ENCODE results near the gene ZNF362.

The ZNF362 gene

DNA sequence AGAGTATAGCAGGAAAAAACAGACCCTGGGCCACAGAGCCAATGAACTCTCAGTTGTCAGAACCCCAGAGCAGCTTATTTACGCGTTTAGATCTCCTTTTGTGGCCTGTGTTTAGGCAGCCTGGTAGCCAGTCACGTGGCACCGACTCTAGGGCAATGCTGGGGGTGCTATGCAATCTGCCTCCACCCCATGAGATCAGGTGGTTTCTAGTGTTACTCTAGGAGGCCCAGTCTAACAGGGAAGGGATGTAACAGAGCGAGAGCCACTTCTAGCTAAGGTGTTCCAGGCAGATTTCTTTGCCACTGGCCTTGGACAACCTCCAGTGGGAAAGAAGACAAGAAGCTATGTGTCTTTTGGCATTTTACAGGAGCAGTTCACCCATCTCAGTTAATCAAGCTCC lies 76.6 kb downstream of the ZNF362 start:
- H3K4me1 ChIP-seq (ENCODE audit: control insufficient read depth, insufficient read depth, low read length) = no peaks in the 10 kb centered on the region
- H3K36me3 ChIP-seq (ENCODE audit: control insufficient read depth in 2 of 2, insufficient read depth in 1 of 2, low read length in 2 of 2) = peaks cover 9 to 73% of the 10 kb centered on the region in 2 experiments
- no peak overlapping the region for H3K27ac ChIP-seq (ENCODE audit: extremely low read depth, low read depth, low read length)
- ChIA-PET POLR2A (no interaction called here), CTCF (no interaction called here)
- H3K9me3 ChIP-seq (ENCODE audit: control insufficient read depth, insufficient read depth, low read depth, low read length) = no peaks in the 10 kb centered on the region
- TF ChIP-seq HOXC10 (CRISPR knock-in tag; IDR thresholded peaks at IDR 0.05) (no peak), ZNF544 (tag by site-specific recombination; IDR thresholded peaks at IDR 0.05) (no peak), ZNF660 (tag by site-specific recombination; IDR thresholded peaks at IDR 0.05) (no peak)
- TF ChIP-seq, protein P1, sequence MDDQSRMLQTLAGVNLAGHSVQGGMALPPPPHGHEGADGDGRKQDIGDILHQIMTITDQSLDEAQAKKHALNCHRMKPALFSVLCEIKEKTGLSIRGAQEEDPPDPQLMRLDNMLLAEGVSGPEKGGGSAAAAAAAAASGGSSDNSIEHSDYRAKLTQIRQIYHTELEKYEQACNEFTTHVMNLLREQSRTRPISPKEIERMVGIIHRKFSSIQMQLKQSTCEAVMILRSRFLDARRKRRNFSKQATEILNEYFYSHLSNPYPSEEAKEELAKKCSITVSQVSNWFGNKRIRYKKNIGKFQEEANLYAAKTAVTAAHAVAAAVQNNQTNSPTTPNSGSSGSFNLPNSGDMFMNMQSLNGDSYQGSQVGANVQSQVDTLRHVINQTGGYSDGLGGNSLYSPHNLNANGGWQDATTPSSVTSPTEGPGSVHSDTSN (CRISPR knock-in tag; IDR thresholded peaks at IDR 0.05) = no peak
- no peak overlapping the region for H3K4me3 ChIP-seq (ENCODE audit: low read depth, low read length)

DNA sequence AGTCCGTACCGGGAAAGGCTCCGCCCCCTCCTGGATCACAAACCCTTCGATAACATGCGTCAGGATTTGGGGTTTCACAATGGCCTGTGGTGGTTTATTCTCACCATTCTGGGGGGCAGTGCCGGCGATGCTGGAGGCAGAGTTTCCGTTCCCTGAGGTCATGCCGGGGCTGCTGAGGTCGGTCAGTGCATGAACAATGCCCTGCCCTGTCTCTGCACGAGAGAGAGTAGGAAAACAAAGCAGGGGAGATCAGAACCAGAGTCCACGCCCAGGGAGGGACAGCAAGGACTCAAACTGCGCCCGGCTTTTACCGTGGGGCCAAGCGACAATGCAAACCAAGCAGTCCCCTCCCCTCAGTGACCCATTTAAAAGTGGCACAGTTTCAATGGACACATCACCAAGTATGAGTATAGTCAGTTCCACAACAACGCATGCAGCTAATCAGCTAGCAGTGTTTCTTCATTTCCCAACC lies 77.8 kb downstream of the ZNF362 start:
- Histone ChIP-seq H3K36me3 (ENCODE audit: control insufficient read depth in 2 of 2, insufficient read depth in 1 of 2, low read length in 2 of 2) (peaks cover 0 to 61% of the 10 kb centered on the region in 2 experiments; a peak in 1 of 3 replicates), H3K9me3 (ENCODE audit: control insufficient read depth, insufficient read depth, low read depth, low read length) (no peaks in the 10 kb centered on the region), H3K27ac (ENCODE audit: extremely low read depth, low read depth, low read length) (no peak overlapping the region), H3K4me3 (ENCODE audit: low read depth, low read length) (no peak overlapping the region), H3K4me1 (ENCODE audit: control insufficient read depth, insufficient read depth, low read length) (peaks cover 6% of the 10 kb centered on the region)
- ChIA-PET CTCF (interaction anchor here (0.7 to 1.1 kb wide), 2 partner anchors 21 to 39 kb away, joined by 3 to 5 read pairs; no protein-coding TSS in a partner anchor), POLR2A (no interaction called here)
- TF ChIP-seq, protein P2, sequence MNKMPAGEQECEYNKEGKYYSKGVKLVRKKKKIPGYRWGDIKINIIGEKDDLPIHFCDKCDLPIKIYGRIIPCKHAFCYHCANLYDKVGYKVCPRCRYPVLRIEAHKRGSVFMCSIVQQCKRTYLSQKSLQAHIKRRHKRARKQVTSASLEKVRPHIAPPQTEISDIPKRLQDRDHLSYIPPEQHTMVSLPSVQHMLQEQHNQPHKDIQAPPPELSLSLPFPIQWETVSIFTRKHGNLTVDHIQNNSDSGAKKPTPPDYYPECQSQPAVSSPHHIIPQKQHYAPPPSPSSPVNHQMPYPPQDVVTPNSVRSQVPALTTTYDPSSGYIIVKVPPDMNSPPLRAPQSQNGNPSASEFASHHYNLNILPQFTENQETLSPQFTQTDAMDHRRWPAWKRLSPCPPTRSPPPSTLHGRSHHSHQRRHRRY (tag by site-specific recombination; IDR thresholded peaks at IDR 0.05) = no peak
- TF ChIP-seq, protein P3, sequence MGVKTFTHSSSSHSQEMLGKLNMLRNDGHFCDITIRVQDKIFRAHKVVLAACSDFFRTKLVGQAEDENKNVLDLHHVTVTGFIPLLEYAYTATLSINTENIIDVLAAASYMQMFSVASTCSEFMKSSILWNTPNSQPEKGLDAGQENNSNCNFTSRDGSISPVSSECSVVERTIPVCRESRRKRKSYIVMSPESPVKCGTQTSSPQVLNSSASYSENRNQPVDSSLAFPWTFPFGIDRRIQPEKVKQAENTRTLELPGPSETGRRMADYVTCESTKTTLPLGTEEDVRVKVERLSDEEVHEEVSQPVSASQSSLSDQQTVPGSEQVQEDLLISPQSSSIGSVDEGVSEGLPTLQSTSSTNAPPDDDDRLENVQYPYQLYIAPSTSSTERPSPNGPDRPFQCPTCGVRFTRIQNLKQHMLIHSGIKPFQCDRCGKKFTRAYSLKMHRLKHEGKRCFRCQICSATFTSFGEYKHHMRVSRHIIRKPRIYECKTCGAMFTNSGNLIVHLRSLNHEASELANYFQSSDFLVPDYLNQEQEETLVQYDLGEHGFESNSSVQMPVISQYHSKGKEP (tag by site-specific recombination; IDR thresholded peaks at IDR 0.05) = no peak
- TF ChIP-seq ZNF24 (tag by site-specific recombination; IDR thresholded peaks at IDR 0.05) (no peak), ZNF510 (tag by site-specific recombination; IDR thresholded peaks at IDR 0.05; ENCODE audit: insufficient replicate concordance) (no peak), ZNF174 (tag by site-specific recombination; IDR thresholded peaks at IDR 0.05) (no peak), YY1 (tag by site-specific recombination; IDR thresholded peaks at IDR 0.05) (no peak), ZNF48 (tag by site-specific recombination; IDR thresholded peaks at IDR 0.05) (no peak), ZNF324 (tag by site-specific recombination; IDR thresholded peaks at IDR 0.05) (no peak), YY2 (tag by site-specific recombination; IDR thresholded peaks at IDR 0.05) (no peak), PRDM1 (tag by site-specific recombination; IDR thresholded peaks at IDR 0.05) (no peak), ZNF184 (tag by site-specific recombination; IDR thresholded peaks at IDR 0.05) (no peak)

DNA sequence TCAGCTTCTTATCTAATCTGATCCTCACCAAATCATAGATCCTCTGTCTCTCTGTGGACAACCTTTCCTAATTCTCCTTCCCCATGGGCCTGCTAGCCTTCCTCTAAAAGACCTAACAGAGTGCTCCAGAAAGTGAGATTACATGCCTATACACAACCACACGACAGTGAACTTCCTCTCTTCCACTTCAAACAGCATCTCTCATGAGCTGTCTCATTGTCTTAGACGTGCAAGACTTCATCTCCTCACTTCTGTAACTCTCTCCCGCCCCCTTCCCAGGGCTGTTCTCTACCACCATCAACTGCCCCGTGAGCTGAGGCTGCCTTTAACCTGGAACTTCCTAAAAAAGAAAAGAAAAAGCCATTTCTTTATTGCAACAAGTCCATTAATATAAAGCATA lies 78.7 kb downstream of the ZNF362 start:
- ChIA-PET CTCF (interaction anchor here (1.1 kb wide), 1 partner anchor 40 kb away, joined by 5 read pairs; no protein-coding TSS in a partner anchor), POLR2A (no interaction called here)
- H3K27ac ChIP-seq (ENCODE audit: extremely low read depth, low read depth, low read length) = no peak overlapping the region
- H3K36me3 ChIP-seq (ENCODE audit: control insufficient read depth in 2 of 2, insufficient read depth in 1 of 2, low read length in 2 of 2) = peaks cover 0 to 52% of the 10 kb centered on the region in 2 experiments; a peak in 1 of 3 replicates
- no peak overlapping the region for H3K4me3 ChIP-seq (ENCODE audit: low read depth, low read length)
- TF ChIP-seq ZNF624 (tag by site-specific recombination; IDR thresholded peaks at IDR 0.05) (no peak), ZNF37A (tag by site-specific recombination; IDR thresholded peaks at IDR 0.05) (no peak), ZNF621 (tag by site-specific recombination; IDR thresholded peaks at IDR 0.05) (no peak), ZNF514 (tag by site-specific recombination; IDR thresholded peaks at IDR 0.05) (no peak), ZNF10 (tag by site-specific recombination; IDR thresholded peaks at IDR 0.05) (no peak)
- peaks cover 12% of the 10 kb centered on the region for H3K4me1 ChIP-seq (ENCODE audit: control insufficient read depth, insufficient read depth, low read length)
- no peaks in the 10 kb centered on the region for H3K9me3 ChIP-seq (ENCODE audit: control insufficient read depth, insufficient read depth, low read depth, low read length)

All from HEK293 (cell line).